ENCODE results near the gene NINL.
"Not testable (repeated sequence)": the region's sequence is repeated elsewhere in the genome, so short reads cannot be mapped to it uniquely, and the experiment has no call there.

NINL gene

DNA sequence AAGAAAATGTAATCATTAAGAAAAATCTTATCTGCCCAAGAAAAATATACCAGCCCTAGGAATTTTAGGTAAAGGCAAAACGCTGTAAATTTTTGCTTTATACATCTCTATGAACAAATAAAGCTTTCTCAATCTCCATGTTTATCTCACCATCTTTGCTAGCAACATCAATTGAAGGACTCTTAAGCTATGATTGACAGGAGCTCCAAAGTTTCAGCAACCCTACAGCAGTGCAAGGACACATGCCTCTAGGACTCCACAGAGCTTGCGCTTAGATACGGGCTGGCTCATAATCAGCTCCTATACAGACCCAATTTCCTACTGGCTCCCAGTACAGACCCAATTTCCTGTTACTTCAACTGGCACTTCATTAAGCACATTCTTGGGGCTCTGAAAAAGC is 34.2 kb upstream of the NINL start:
- peaks cover 7% of the 10 kb centered on the region for H3K36me3 ChIP-seq
- no peaks in the 10 kb centered on the region for H3K27me3 ChIP-seq (ENCODE audit: insufficient read depth, low read depth, severe bottlenecking)
- TF ChIP-seq, protein P1, sequence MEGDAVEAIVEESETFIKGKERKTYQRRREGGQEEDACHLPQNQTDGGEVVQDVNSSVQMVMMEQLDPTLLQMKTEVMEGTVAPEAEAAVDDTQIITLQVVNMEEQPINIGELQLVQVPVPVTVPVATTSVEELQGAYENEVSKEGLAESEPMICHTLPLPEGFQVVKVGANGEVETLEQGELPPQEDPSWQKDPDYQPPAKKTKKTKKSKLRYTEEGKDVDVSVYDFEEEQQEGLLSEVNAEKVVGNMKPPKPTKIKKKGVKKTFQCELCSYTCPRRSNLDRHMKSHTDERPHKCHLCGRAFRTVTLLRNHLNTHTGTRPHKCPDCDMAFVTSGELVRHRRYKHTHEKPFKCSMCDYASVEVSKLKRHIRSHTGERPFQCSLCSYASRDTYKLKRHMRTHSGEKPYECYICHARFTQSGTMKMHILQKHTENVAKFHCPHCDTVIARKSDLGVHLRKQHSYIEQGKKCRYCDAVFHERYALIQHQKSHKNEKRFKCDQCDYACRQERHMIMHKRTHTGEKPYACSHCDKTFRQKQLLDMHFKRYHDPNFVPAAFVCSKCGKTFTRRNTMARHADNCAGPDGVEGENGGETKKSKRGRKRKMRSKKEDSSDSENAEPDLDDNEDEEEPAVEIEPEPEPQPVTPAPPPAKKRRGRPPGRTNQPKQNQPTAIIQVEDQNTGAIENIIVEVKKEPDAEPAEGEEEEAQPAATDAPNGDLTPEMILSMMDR (IDR thresholded peaks at IDR 0.05; ENCODE audit: low read depth, low read length), result no peak
- H3K27ac ChIP-seq, result no peak overlapping the region
- H3K4me3 ChIP-seq (ENCODE audit: low read depth, low read length), result no peak overlapping the region
- DNase-seq, result no peak
- no peaks in the 10 kb centered on the region for H3K9me3 ChIP-seq (ENCODE audit: severe bottlenecking)

DNA sequence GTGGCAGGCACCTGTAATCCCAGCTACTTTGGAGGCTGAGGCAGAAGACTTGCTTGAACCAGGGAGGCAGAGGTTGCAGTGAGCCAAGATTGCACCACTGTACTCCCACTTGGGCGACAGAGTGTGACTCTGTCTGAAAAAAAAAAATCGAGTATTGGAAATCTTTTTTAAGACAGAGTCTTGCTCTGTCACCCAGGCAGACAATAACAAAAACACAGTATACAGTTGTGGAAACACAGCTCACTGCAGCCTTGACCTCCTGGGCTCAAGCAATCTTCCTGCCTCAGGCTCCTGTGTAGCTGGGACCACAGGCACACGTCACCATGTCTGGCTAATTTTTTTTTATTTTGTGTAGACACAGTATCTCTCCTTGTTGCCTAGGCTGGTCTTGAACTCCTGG is 23.4 kb upstream of the NINL start:
- H3K27me3 ChIP-seq (ENCODE audit: insufficient read depth, low read depth, severe bottlenecking), result no peaks in the 10 kb centered on the region
- TF ChIP-seq, protein P1 (IDR thresholded peaks at IDR 0.05; ENCODE audit: low read depth, low read length), result no peak

DNA sequence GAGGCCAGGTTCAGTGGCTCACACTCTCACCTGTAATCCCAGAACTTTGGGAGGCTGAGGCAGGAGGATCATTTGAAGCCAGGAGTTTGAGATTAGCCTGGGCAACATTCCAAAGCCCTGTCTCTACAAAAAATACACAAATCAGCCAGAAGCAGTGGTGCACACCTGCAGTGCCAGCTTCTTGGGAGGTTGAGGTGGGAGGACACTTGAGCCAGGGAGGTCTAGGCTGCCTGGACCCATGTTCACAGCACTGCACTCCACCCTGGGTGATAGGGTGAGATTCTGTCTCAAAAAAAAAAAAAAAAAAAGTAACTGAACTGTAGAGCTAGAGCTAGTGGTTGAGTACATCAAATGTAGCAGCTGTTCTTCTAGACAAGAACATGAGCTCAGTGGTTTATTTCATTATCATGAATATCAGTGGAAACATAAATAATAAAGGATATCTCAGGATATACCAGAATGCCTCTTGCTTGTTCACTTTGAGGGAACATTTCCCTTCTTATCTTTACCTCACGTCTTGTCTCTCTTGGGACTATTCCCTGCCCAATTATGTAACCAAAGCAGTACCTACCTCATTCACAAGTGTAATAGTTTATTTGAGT is 20.9 kb upstream of the NINL start:
- Histone ChIP-seq H3K9me3 (ENCODE audit: severe bottlenecking) (no peaks in the 10 kb centered on the region), H3K36me3 (no peaks in the 10 kb centered on the region), H3K4me3 (ENCODE audit: low read depth, low read length) (no peak overlapping the region), H3K27me3 (ENCODE audit: insufficient read depth, low read depth, severe bottlenecking) (no peaks in the 10 kb centered on the region), H3K27ac (no peak overlapping the region)
- TF ChIP-seq, protein P1 (IDR thresholded peaks at IDR 0.05; ENCODE audit: low read depth, low read length), result no peak
- DNase-seq, result no peak

More for the DNA sequence above, 23.4 kb upstream of the NINL start:
- Histone ChIP-seq H3K9me3 (ENCODE audit: severe bottlenecking) (no peaks in the 10 kb centered on the region), H3K27ac (no peak overlapping the region), H3K4me3 (ENCODE audit: low read depth, low read length) (no peak overlapping the region), H3K36me3 (peaks cover 3% of the 10 kb centered on the region; the same call in 1 of the 2 replicates)
- DNase-seq, result no peak

DNA sequence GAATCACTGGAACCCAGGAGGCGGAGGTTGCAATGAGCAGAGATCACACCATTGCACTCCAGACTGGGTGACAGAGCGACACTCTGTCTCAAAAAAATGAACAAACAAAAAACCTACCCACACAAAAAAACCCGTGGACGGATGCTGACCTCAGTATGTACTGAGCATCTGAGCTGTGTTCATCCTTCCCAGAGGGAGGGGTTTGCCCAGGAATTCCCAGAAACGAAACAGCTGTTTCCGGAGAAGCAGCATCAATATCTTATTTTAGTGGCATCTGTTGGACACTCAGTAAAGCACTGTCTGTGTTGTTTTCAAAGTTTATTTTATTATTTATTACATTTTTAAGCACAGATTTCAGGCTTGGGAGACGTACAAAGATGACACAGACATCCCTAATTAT is 19.8 kb upstream of the NINL start:
- no peak overlapping the region for H3K27ac ChIP-seq
- no peaks in the 10 kb centered on the region for H3K27me3 ChIP-seq (ENCODE audit: insufficient read depth, low read depth, severe bottlenecking)
- no peak overlapping the region for H3K4me3 ChIP-seq (ENCODE audit: low read depth, low read length)
- DNase-seq, result no peak
- H3K9me3 ChIP-seq (ENCODE audit: severe bottlenecking), result no peaks in the 10 kb centered on the region
- no peaks in the 10 kb centered on the region for H3K36me3 ChIP-seq
- TF ChIP-seq, protein P1 (IDR thresholded peaks at IDR 0.05; ENCODE audit: low read depth, low read length), result no peak

DNA sequence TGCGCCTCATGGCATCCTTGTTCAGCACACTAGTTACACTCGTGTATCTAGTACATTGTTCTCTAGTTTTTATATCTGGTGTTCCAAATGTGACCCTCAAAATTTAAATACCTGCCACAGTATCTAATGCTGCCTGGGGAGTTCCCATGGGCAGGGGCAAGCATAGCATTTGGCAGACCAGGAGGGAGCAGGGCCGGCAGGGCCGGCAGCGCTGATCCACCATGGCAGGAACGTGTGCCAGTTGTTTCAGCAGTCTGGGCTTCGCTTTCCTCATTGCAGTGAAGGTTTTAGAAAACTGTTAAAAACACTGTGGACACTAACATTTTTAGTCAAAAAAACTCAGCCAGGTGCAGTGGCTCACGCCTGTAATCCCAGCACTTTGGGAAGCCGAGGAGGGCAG is 19.3 kb upstream of the NINL start:
- Histone ChIP-seq H3K4me3 (ENCODE audit: low read depth, low read length) (no peak overlapping the region), H3K27me3 (ENCODE audit: insufficient read depth, low read depth, severe bottlenecking) (no peaks in the 10 kb centered on the region), H3K36me3 (no peaks in the 10 kb centered on the region), H3K27ac (no peak overlapping the region), H3K9me3 (ENCODE audit: severe bottlenecking) (no peaks in the 10 kb centered on the region)
- TF ChIP-seq, protein P1 (IDR thresholded peaks at IDR 0.05; ENCODE audit: low read depth, low read length), result no peak
- DNase-seq, result no peak

DNA sequence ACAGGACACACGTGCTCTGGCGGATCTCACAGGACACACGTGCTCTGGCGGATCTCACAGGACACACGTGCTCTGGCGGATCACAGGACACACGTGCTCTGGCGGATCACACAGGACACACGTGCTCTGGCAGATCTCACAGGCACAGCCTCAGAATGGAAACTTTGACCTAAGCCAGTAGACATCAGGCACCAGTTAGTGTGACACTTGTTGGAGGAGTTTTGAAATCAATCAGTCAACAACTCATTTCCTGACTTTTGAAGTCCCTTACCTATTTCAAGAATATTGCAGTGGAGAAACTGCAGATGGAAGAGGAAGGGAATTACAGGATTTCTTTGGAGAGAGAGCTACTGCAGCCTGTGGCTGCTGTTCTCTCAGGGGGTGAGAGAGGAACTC is 17.6 kb upstream of the NINL start:
- not testable (repeated sequence) for H3K27me3 ChIP-seq (ENCODE audit: insufficient read depth, low read depth, severe bottlenecking); H3K36me3 ChIP-seq; H3K4me3 ChIP-seq (ENCODE audit: low read depth, low read length); DNase-seq; H3K9me3 ChIP-seq (ENCODE audit: severe bottlenecking); H3K27ac ChIP-seq

DNA sequence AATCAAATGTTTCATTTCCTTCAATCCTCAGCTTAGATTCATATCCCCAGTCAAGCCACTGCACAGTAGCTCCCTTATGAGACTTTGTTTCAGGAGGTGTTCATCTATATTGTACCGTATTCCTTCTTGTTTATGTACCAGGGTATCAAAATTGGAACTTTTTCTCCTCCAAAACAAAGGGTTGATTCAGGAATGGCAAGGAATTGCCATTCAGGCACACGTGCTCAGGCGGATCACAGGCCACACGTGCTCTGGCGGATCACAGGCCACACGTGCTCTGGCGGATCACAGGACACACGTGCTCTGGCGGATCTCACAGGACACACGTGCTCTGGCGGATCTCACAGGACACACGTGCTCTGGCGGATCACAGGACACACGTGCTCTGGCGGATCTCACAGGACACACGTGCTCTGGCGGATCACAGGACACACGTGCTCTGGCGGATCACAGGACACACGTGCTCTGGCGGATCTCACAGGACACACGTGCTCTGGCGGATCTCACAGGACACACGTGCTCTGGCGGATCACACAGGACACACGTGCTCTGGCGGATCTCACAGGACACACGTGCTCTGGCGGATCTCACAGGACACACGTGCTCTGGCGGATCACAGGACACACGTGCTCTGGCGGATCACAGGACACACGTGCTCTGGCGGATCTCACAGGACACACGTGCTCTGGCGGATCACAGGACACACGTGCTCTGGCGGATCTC is 17.0 kb upstream of the NINL start:
- not testable (repeated sequence) for H3K9me3 ChIP-seq (ENCODE audit: severe bottlenecking); H3K36me3 ChIP-seq; H3K27me3 ChIP-seq (ENCODE audit: insufficient read depth, low read depth, severe bottlenecking); H3K27ac ChIP-seq; H3K4me3 ChIP-seq (ENCODE audit: low read depth, low read length); DNase-seq

Measured in WERI-Rb-1 (cell line).